ENCODE data around the gene DLGAP1. TPM values are rescaled to one million over a fixed set of nuclear protein-coding genes. Genes with fewer than 3 reads are reported as not detected.

DLGAP1 gene
- polyA plus RNA-seq, 1 of the 3 experiments (the other 2 are of a cell fraction): not detected

DNA sequence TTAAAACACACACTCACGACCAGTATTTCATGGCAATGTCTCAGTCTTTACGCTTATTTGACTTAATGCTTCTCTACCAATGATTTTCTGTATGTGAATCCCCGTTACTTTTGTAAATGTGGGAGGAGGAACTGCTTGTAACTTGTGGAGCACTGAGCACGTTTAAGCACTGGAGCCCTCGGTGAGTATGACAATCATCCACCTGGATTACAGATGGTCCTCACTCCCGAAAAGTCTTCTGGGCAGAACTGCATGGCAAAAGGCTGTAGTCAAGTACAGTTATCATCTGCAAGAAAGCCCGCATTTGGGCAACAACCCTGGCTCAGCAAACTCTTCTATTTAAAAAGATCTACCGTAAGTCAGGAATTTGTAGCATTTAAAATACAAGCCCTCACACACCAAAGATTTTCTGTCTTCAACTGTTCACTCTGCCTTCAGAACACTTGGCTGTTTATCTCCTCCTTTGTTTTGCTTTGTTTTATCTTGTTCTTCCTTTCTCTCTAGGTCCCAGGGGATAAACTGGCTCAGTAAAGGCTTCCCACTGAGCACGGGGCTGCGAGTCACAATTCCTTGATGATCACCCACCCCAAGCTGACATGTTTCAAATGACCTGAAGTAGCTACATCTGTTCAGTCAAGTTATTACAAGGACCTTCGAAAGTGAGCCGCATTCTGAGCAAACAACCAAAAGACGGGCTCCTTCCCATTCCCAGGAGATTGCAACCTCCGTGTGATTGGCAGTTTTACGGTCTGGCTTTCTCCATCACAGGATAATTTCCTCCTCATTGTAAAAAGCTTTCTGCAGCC lies 102.2 kb downstream of the DLGAP1 start:
- Histone ChIP-seq H4K20me1 (ENCODE audit: insufficient read depth) (no peaks in the 10 kb centered on the region), H3K27ac (ENCODE audit: low read depth in 2 of 2, low read length in 1 of 2) (no peak overlapping the region), H3K27me3 (ENCODE audit: insufficient read depth) (no peaks in the 10 kb centered on the region), H3K9me3 (no peaks in the 10 kb centered on the region), H3F3A (replicated peaks; ENCODE audit: insufficient read depth) (no peaks in the 10 kb centered on the region), H3K36me3 (replicated peaks in 1 of 2; ENCODE audit: control insufficient read depth in 1 of 2, insufficient read depth in 2 of 2, low read length in 1 of 2) (no peaks in the 10 kb centered on the region), H3K9ac (no peak overlapping the region), H2AFZ (ENCODE audit: low read depth) (no peak overlapping the region), H3K9me2 (no peaks in the 10 kb centered on the region), H3K4me2 (no peak overlapping the region), H3K79me2 (ENCODE audit: insufficient read depth) (no peaks in the 10 kb centered on the region), H3K4me3 (ENCODE audit: low read depth in 2 of 2, low read length in 1 of 2) (no peak overlapping the region), H3K4me1 (ENCODE audit: control insufficient read depth in 1 of 2, insufficient read depth in 2 of 2, low read depth in 1 of 2, low read length in 1 of 2) (no peaks in the 10 kb centered on the region; a peak in 1 of 4 replicates)
- TF ChIP-seq RXRA (IDR thresholded peaks at IDR 0.05; ENCODE audit: borderline replicate concordance, low read depth): no peak
- TF ChIP-seq FOXM1 (IDR thresholded peaks at IDR 0.05; ENCODE audit: low read depth): no peak
- no peak for TF ChIP-seq EZH2phosphoT487 (IDR thresholded peaks at IDR 0.05; ENCODE audit: borderline replicate concordance, low read depth)
- no peak for TF ChIP-seq NFIC (IDR thresholded peaks at IDR 0.05; ENCODE audit: borderline replicate concordance)
- TF ChIP-seq, protein P1, sequence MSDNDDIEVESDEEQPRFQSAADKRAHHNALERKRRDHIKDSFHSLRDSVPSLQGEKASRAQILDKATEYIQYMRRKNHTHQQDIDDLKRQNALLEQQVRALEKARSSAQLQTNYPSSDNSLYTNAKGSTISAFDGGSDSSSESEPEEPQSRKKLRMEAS (IDR thresholded peaks at IDR 0.05; ENCODE audit: low read depth): no peak
- TF ChIP-seq SIN3A (IDR thresholded peaks at IDR 0.05; ENCODE audit: borderline replicate concordance, low read depth, low read length): no peak
- no peak for TF ChIP-seq CHD2 (IDR thresholded peaks at IDR 0.05; ENCODE audit: low read length, partially characterized antibody)
- TF ChIP-seq, protein P2, sequence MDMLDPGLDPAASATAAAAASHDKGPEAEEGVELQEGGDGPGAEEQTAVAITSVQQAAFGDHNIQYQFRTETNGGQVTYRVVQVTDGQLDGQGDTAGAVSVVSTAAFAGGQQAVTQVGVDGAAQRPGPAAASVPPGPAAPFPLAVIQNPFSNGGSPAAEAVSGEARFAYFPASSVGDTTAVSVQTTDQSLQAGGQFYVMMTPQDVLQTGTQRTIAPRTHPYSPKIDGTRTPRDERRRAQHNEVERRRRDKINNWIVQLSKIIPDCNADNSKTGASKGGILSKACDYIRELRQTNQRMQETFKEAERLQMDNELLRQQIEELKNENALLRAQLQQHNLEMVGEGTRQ (IDR thresholded peaks at IDR 0.05; ENCODE audit: borderline replicate concordance, low read depth, low read length): no peak
- no peak for TF ChIP-seq TCF12 (IDR thresholded peaks at IDR 0.05)
- TF ChIP-seq RFX5 (IDR thresholded peaks at IDR 0.05; ENCODE audit: low read length): no peak
- no peak for TF ChIP-seq GATA2 (CRISPR knock-in tag; IDR thresholded peaks at IDR 0.05)
- TF ChIP-seq, protein P3, sequence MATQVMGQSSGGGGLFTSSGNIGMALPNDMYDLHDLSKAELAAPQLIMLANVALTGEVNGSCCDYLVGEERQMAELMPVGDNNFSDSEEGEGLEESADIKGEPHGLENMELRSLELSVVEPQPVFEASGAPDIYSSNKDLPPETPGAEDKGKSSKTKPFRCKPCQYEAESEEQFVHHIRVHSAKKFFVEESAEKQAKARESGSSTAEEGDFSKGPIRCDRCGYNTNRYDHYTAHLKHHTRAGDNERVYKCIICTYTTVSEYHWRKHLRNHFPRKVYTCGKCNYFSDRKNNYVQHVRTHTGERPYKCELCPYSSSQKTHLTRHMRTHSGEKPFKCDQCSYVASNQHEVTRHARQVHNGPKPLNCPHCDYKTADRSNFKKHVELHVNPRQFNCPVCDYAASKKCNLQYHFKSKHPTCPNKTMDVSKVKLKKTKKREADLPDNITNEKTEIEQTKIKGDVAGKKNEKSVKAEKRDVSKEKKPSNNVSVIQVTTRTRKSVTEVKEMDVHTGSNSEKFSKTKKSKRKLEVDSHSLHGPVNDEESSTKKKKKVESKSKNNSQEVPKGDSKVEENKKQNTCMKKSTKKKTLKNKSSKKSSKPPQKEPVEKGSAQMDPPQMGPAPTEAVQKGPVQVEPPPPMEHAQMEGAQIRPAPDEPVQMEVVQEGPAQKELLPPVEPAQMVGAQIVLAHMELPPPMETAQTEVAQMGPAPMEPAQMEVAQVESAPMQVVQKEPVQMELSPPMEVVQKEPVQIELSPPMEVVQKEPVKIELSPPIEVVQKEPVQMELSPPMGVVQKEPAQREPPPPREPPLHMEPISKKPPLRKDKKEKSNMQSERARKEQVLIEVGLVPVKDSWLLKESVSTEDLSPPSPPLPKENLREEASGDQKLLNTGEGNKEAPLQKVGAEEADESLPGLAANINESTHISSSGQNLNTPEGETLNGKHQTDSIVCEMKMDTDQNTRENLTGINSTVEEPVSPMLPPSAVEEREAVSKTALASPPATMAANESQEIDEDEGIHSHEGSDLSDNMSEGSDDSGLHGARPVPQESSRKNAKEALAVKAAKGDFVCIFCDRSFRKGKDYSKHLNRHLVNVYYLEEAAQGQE (IDR thresholded peaks at IDR 0.05; ENCODE audit: low read depth, low read length): no peak
- TF ChIP-seq SMC3 (IDR thresholded peaks at IDR 0.05; ENCODE audit: low read depth, low read length): no peak
- no peak for TF ChIP-seq EP300 (IDR thresholded peaks at IDR 0.05; ENCODE audit: borderline replicate concordance in 1 of 2, low read depth in 1 of 2, low read length in 1 of 2)
- no peak for TF ChIP-seq TAF1 (IDR thresholded peaks at IDR 0.05; ENCODE audit: borderline replicate concordance, low read depth, low read length)
- TF ChIP-seq, protein P4, sequence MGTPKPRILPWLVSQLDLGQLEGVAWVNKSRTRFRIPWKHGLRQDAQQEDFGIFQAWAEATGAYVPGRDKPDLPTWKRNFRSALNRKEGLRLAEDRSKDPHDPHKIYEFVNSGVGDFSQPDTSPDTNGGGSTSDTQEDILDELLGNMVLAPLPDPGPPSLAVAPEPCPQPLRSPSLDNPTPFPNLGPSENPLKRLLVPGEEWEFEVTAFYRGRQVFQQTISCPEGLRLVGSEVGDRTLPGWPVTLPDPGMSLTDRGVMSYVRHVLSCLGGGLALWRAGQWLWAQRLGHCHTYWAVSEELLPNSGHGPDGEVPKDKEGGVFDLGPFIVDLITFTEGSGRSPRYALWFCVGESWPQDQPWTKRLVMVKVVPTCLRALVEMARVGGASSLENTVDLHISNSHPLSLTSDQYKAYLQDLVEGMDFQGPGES (IDR thresholded peaks at IDR 0.05; ENCODE audit: low read depth, low read length): no peak
- no peak for TF ChIP-seq TEAD4 (IDR thresholded peaks at IDR 0.05; ENCODE audit: borderline replicate concordance, insufficient read depth)
- no peak for TF ChIP-seq MXI1 (IDR thresholded peaks at IDR 0.05; ENCODE audit: low read depth, low read length)
- no peak for TF ChIP-seq ELF1 (IDR thresholded peaks at IDR 0.05)
- TF ChIP-seq, protein P5, sequence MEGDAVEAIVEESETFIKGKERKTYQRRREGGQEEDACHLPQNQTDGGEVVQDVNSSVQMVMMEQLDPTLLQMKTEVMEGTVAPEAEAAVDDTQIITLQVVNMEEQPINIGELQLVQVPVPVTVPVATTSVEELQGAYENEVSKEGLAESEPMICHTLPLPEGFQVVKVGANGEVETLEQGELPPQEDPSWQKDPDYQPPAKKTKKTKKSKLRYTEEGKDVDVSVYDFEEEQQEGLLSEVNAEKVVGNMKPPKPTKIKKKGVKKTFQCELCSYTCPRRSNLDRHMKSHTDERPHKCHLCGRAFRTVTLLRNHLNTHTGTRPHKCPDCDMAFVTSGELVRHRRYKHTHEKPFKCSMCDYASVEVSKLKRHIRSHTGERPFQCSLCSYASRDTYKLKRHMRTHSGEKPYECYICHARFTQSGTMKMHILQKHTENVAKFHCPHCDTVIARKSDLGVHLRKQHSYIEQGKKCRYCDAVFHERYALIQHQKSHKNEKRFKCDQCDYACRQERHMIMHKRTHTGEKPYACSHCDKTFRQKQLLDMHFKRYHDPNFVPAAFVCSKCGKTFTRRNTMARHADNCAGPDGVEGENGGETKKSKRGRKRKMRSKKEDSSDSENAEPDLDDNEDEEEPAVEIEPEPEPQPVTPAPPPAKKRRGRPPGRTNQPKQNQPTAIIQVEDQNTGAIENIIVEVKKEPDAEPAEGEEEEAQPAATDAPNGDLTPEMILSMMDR (IDR thresholded peaks at IDR 0.05): no peak
- WGBS (ENCODE audit: low lambda C conversion rate): 11% methylated on average over 15 of the region's 15 CpGs
- CTCF ChIA-PET: no interaction called here
- no peak for DNase-seq
- POLR2A ChIA-PET: no interaction called here
